ENCODE measurements around the gene BMP8A.
"Not testable (repeated sequence)": the region's sequence is repeated elsewhere in the genome, so short reads cannot be mapped to it uniquely, and the experiment has no call there.

The BMP8A gene

GRCh38 chr1:39504436-39504835 lies 13.0 kb downstream of the BMP8A start:
- DNase-seq: not testable (repeated sequence)

GRCh38 chr1:39505289-39505688 lies 13.9 kb downstream of the BMP8A start:
- DNase-seq: no peak

- DNase-seq: peak in 6 of 56 donors; percentile 9 to 57 (median 24)
These were observed 15.9 kb downstream of the BMP8A start for GRCh38 chr1:39507230-39507928.

GRCh38 chr1:39508266-39508665 lies 16.8 kb downstream of the BMP8A start:
- DNase-seq: no peak

- no peak for DNase-seq
These were observed 17.4 kb downstream of the BMP8A start for GRCh38 chr1:39508857-39509305.

GRCh38 chr1:39509360-39510009 lies 18.0 kb downstream of the BMP8A start:
- peak in 2 of 56 donors; percentile 16 to 27 for DNase-seq

GRCh38 chr1:39510570-39511186 lies 19.2 kb downstream of the BMP8A start:
- DNase-seq: not testable (repeated sequence)

- not testable (repeated sequence) for DNase-seq
These were observed 20.0 kb downstream of the BMP8A start for GRCh38 chr1:39511477-39511876.

- not testable (repeated sequence) for DNase-seq
These were observed 20.9 kb downstream of the BMP8A start for GRCh38 chr1:39512234-39512847.

- DNase-seq: peak in 1 of 56 donors; percentile 24
These were observed 23.3 kb downstream of the BMP8A start for GRCh38 chr1:39514710-39515124.

- DNase-seq: not testable (repeated sequence)
These were observed 24.0 kb downstream of the BMP8A start for GRCh38 chr1:39515131-39516086.

- DNase-seq: not testable (repeated sequence)
These were observed 25.4 kb downstream of the BMP8A start for GRCh38 chr1:39516841-39517240.

GRCh38 chr1:39517936-39518335 lies 26.5 kb downstream of the BMP8A start:
- DNase-seq: not testable (repeated sequence)

GRCh38 chr1:39519376-39519775 lies 27.9 kb downstream of the BMP8A start:
- DNase-seq: not testable (repeated sequence)

GRCh38 chr1:39522221-39522620 lies 30.8 kb downstream of the BMP8A start:
- DNase-seq: not testable (repeated sequence)

GRCh38 chr1:39522661-39523567 lies 31.5 kb downstream of the BMP8A start:
- no peak for DNase-seq

- no peak for DNase-seq
These were observed 32.7 kb downstream of the BMP8A start for GRCh38 chr1:39524171-39524570.

GRCh38 chr1:39524591-39525365 lies 33.3 kb downstream of the BMP8A start:
- no peak for DNase-seq
